Testis (tissue), 3 donors: ENCODE measurements around the gene KIDINS220. TPM values are rescaled to one million over a fixed set of nuclear protein-coding genes. Genes with fewer than 3 reads are reported as not detected.

Experiments used
- DNase-seq: peaks from one replicate; pipeline ENCODE4 v3.0.0-alpha.2; 2019
- H3K27ac ChIP-seq, 2 donors: fragments of 200-600 bp; sonication (generic); one replicate each; pipeline ENCODE4 v1.5.1; 2019
- H3K27me3 ChIP-seq: fragments of 200-600 bp; sonication (generic); one replicate; pipeline ENCODE4 v1.5.1; 2019
- H3K36me3 ChIP-seq: fragments of 200-600 bp; sonication (generic); one replicate; pipeline ENCODE4 v1.5.1; 2017; ENCODE audit warnings: low read depth; ENCODE audit errors: missing control alignments
- H3K4me1 ChIP-seq: fragments of 200-600 bp; sonication (generic); one replicate; pipeline ENCODE4 v1.5.1; 2019
- H3K4me3 ChIP-seq, 2 donors: fragments of 200-600 bp; sonication (generic); one replicate each; pipeline ENCODE4 v1.5.1; 2017 to 2019
- H3K9me3 ChIP-seq: fragments of 200-600 bp; sonication (generic); one replicate; pipeline ENCODE4 v1.5.1; 2017
- CTCF ChIP-seq, 3 experiments: fragments of 450-650 bp in 2 of 3; fragments of 200-600 bp in 1 of 3; sonication (generic) in 1 of 3; IDR thresholded peaks; one replicate each; pipeline ENCODE4 v1.5.1; 2016 to 2019; ENCODE audit warnings: antibody characterized with exemption in 3 of 3, mild to moderate bottlenecking in 2 of 3, moderate library complexity in 1 of 3
- POLR2A ChIP-seq: fragments of 450-650 bp; IDR thresholded peaks from one replicate; pipeline ENCODE4 v1.6.1; 2017; ENCODE audit warnings: antibody characterized with exemption, mild to moderate bottlenecking, moderate library complexity
- WGBS, 2 donors: methylation state at CpG; one replicate each; pipeline ENCODE4 v1.1.5; 2018; 5-methylcytosine and 5-hydroxymethylcytosine counted together
- intact Hi-C: fragments of 100-400 bp; cut with DNase I; formaldehyde crosslinking; loops from one replicate; pipeline ENCODE4 v1.15.1; 2023; ENCODE audit warnings: low total_unique reads
- polyA plus RNA-seq: library from polyadenylated mRNA; stranded (reverse); fragments of 350-450 nt; fragmentation: Illumina TruSeq; extraction: RNeasy Lipid Tissue Mini Kit (QIAGEN cat#74804); gene quantifications from one replicate; pipeline ENCODE4 v1.2.3, GENCODE V29; 2014; ENCODE audit warnings: low read depth, low replicate concordance; ENCODE audit not compliant: insufficient read depth
- total RNA-seq, 2 donors: library from RNA; depleted of rRNA; stranded (reverse); fragments of >200 nt; gene quantifications; one replicate each; pipeline ENCODE4 v1.2.3, GENCODE V29; 2016

Gene KIDINS220
- total and polyA plus RNA-seq, 3 donors from 2014 or later: 25.5 to 75.7 (median 68.6) TPM

GRCh38 chr2:8841932-8842331 lies 4.5 kb upstream of the KIDINS220 start:
- TF ChIP-seq CTCF (IDR thresholded peaks at IDR 0.05) (no peak), POLR2A (no peak)
- H3K27me3 ChIP-seq: no peaks in the 10 kb centered on the region
- no peaks in the 10 kb centered on the region for H3K4me1 ChIP-seq
- intact Hi-C loops: no loop called here
- 78 to 87% methylated on average over 4 of the region's 4 CpGs for WGBS, 2 donors
- no peak overlapping the region for H3K4me3 ChIP-seq
- no peak overlapping the region for H3K27ac ChIP-seq
- no peaks in the 10 kb centered on the region for H3K36me3 ChIP-seq
- H3K9me3 ChIP-seq: no peaks in the 10 kb centered on the region
- no peak for DNase-seq

- no peaks in the 10 kb centered on the region for H3K9me3 ChIP-seq
- H3K4me3 ChIP-seq: no peak overlapping the region
- H3K4me1 ChIP-seq: peaks cover 9% of the 10 kb centered on the region
- no peak for DNase-seq
- TF ChIP-seq CTCF (IDR thresholded peaks at IDR 0.05): no peak
- TF ChIP-seq POLR2A: no peak
- no peaks in the 10 kb centered on the region for H3K36me3 ChIP-seq
- no peaks in the 10 kb centered on the region for H3K27me3 ChIP-seq
- intact Hi-C loops: no loop called here
- WGBS, 2 donors: 74 to 81% methylated on average over 11 to 12 of the region's 12 CpGs
- H3K27ac ChIP-seq: no peak overlapping the region
Observed at GRCh38 chr2:8840475-8841091, 3.2 kb upstream of the KIDINS220 start.

GRCh38 chr2:8839189-8839965 lies 2.0 kb upstream of the KIDINS220 start:
- H3K9me3 ChIP-seq: no peaks in the 10 kb centered on the region
- no peaks in the 10 kb centered on the region for H3K27me3 ChIP-seq
- TF ChIP-seq CTCF (IDR thresholded peaks at IDR 0.05) (no peak), POLR2A (no peak)
- WGBS, 2 donors: 54 to 62% methylated on average over 5 of the region's 5 CpGs
- DNase-seq: no peak
- peaks cover 20% of the 10 kb centered on the region for H3K4me1 ChIP-seq
- H3K36me3 ChIP-seq: no peaks in the 10 kb centered on the region
- H3K27ac ChIP-seq: no peak overlapping the region
- intact Hi-C loops: no loop called here
- no peak overlapping the region for H3K4me3 ChIP-seq

- Histone ChIP-seq H3K4me3 (peak overlapping the region; percentile 85 to 96), H3K4me1 (peaks cover 20% of the 10 kb centered on the region), H3K27ac (peak overlapping the region in 1 of 2 donors; percentile 77), H3K27me3 (no peaks in the 10 kb centered on the region), H3K9me3 (no peaks in the 10 kb centered on the region), H3K36me3 (no peaks in the 10 kb centered on the region)
- whole genome bisulfite sequencing, 2 donors: 55 to 67% methylated on average over 11 of the region's 11 CpGs
- no peak for TF ChIP-seq CTCF (IDR thresholded peaks at IDR 0.05)
- TF ChIP-seq POLR2A: no peak
- DNase-seq: no peak
- intact Hi-C loops: no loop called here
Observed at GRCh38 chr2:8837795-8838140, 355 bp upstream of the KIDINS220 start.

- H3K36me3 ChIP-seq: no peaks in the 10 kb centered on the region
- H3K4me3 ChIP-seq: no peak overlapping the region
- intact Hi-C loops: no loop called here
- no peak for DNase-seq
- H3K27ac ChIP-seq: no peak overlapping the region
- H3K27me3 ChIP-seq: no peaks in the 10 kb centered on the region
- TF ChIP-seq CTCF (IDR thresholded peaks at IDR 0.05): no peak
- TF ChIP-seq POLR2A: no peak
- H3K4me1 ChIP-seq: peaks cover 20% of the 10 kb centered on the region
- no peaks in the 10 kb centered on the region for H3K9me3 ChIP-seq
Observed at GRCh38 chr2:8835279-8835678, 2.1 kb downstream of the KIDINS220 start.
